Colonic mucosa (tissue), 4 donors: Measurements from ENCODE around the gene SLC2A9. TPM values are rescaled to one million over a fixed set of nuclear protein-coding genes. Genes with fewer than 3 reads are reported as not detected.

Experiments
- DNase-seq: peaks from one replicate; pipeline ENCODE4 v3.0.0-alpha.2; 2020
- H3K27ac ChIP-seq: fragments of 200-600 bp; one replicate; pipeline ENCODE4 v1.8.0; 2021
- H3K27me3 ChIP-seq: fragments of 200-600 bp; one replicate; pipeline ENCODE4 v1.8.0; 2021
- H3K36me3 ChIP-seq: fragments of 200-600 bp; one replicate; pipeline ENCODE4 v1.8.0; 2021
- H3K4me1 ChIP-seq: fragments of 200-600 bp; one replicate; pipeline ENCODE4 v1.8.0; 2021; ENCODE audit warnings: mild to moderate bottlenecking
- H3K4me3 ChIP-seq: fragments of 200-600 bp; one replicate; pipeline ENCODE4 v1.8.0; 2021
- H3K9ac ChIP-seq, 2 donors: one replicate each; pipeline ENCODE4 v1.7.0; 2013; ENCODE audit warnings: control low read depth in 2 of 2, low read depth in 2 of 2, low read length in 2 of 2
- H3K9me3 ChIP-seq: fragments of 200-600 bp; one replicate; pipeline ENCODE4 v1.8.0; 2021
- CTCF ChIP-seq: fragments of 200-600 bp; IDR thresholded peaks from one replicate; pipeline ENCODE4 v1.8.0; 2022; ENCODE audit warnings: antibody characterized with exemption, mild to moderate bottlenecking
- intact Hi-C: fragments of 100-400 bp; cut with DNase I; formaldehyde crosslinking; loops from one replicate; pipeline ENCODE4 v1.14.1; 2022
- total RNA-seq, 2 donors: library from RNA; stranded (reverse); fragmentation: NEBNext Ultra II Directional in 1 of 2; extraction: Animal tissue kit (Norgen Biotek cat#: 25700) in 1 of 2; gene quantifications; one replicate each; pipeline ENCODE4 v1.2.1, GENCODE V29; 2021
- donor health status: healthy.
- donor health status: DM: no; HTN: no; CAD: no.
- donor health status: DM: no; HTN: no; CAD: no.

Gene SLC2A9
- total RNA-seq, 2 donors from 2014 or later: 4.3 to 6.8 TPM

DNA sequence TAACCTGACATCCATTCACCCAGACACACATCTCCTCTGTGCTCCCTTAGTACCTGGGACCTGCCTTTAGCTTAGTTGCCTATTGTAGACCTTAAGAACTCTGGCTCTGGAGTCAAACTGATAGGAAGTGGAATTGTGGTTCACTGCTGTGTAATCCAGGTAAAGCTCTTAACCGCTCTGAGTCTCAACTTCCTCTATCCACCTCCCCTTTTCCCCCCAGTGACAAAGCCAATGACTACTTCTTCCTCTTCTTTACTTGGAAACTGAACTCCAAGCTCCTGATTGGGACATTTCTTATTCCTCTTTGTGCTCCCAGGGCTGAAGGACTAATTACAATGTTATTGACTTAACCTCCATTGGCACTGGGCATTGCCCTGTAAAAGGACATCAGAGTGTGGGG, 145.8 kb downstream of the SLC2A9 start:
- TF ChIP-seq CTCF: no peak
- H3K4me1 ChIP-seq: no peaks in the 10 kb centered on the region
- no peak overlapping the region for H3K4me3 ChIP-seq
- H3K27me3 ChIP-seq: no peaks in the 10 kb centered on the region
- no peak overlapping the region for H3K27ac ChIP-seq
- intact Hi-C loops: no loop called here
- no peaks in the 10 kb centered on the region for H3K9me3 ChIP-seq
- DNase-seq: no peak
- H3K9ac ChIP-seq: no peak overlapping the region
- no peaks in the 10 kb centered on the region for H3K36me3 ChIP-seq

GRCh38 chr4:9874385-9874784, 146.9 kb downstream of the SLC2A9 start:
- no peaks in the 10 kb centered on the region for H3K36me3 ChIP-seq
- no peaks in the 10 kb centered on the region for H3K4me1 ChIP-seq
- H3K4me3 ChIP-seq: no peak overlapping the region
- TF ChIP-seq CTCF: no peak
- no peak overlapping the region for H3K27ac ChIP-seq
- H3K9me3 ChIP-seq: no peaks in the 10 kb centered on the region
- H3K9ac ChIP-seq: no peak overlapping the region
- DNase-seq: no peak
- intact Hi-C loops: no loop called here
- H3K27me3 ChIP-seq: no peaks in the 10 kb centered on the region

GRCh38 chr4:9870165-9870790, 151.0 kb downstream of the SLC2A9 start:
- H3K36me3 ChIP-seq: no peaks in the 10 kb centered on the region
- TF ChIP-seq CTCF: no peak
- no peaks in the 10 kb centered on the region for H3K4me1 ChIP-seq
- H3K9me3 ChIP-seq: no peaks in the 10 kb centered on the region
- H3K9ac ChIP-seq: no peak overlapping the region
- H3K27me3 ChIP-seq: no peaks in the 10 kb centered on the region
- H3K27ac ChIP-seq: no peak overlapping the region
- intact Hi-C loops: no loop called here
- no peak for DNase-seq
- no peak overlapping the region for H3K4me3 ChIP-seq

- H3K27ac ChIP-seq: no peak overlapping the region
- no peak overlapping the region for H3K9ac ChIP-seq
- intact Hi-C loops: no loop called here
- no peaks in the 10 kb centered on the region for H3K4me1 ChIP-seq
- H3K4me3 ChIP-seq: no peak overlapping the region
- no peaks in the 10 kb centered on the region for H3K27me3 ChIP-seq
- TF ChIP-seq CTCF: no peak
- H3K36me3 ChIP-seq: no peaks in the 10 kb centered on the region
- DNase-seq: no peak
- H3K9me3 ChIP-seq: no peaks in the 10 kb centered on the region
Observed at GRCh38 chr4:9867751-9868425, 153.4 kb downstream of the SLC2A9 start.

GRCh38 chr4:9866931-9867330, 154.4 kb downstream of the SLC2A9 start:
- no peak for DNase-seq
- no peaks in the 10 kb centered on the region for H3K36me3 ChIP-seq
- no peaks in the 10 kb centered on the region for H3K9me3 ChIP-seq
- intact Hi-C loops: no loop called here
- H3K27me3 ChIP-seq: no peaks in the 10 kb centered on the region
- H3K4me3 ChIP-seq: no peak overlapping the region
- no peak for TF ChIP-seq CTCF
- H3K4me1 ChIP-seq: no peaks in the 10 kb centered on the region
- H3K9ac ChIP-seq: no peak overlapping the region
- no peak overlapping the region for H3K27ac ChIP-seq
